Right lobe of liver (tissue), 4 donors: Measurements from ENCODE around the gene DHX16.
"Not testable (repeated sequence)": the region's sequence is repeated elsewhere in the genome, so short reads cannot be mapped to it uniquely, and the experiment has no call there.

Experiments
- POLR2A ChIP-seq: fragments of 450-650 bp; IDR thresholded peaks from one replicate; pipeline ENCODE4 v1.6.1; 2017; ENCODE audit warnings: antibody characterized with exemption, mild to moderate bottlenecking
- TF ChIP-seq, protein P1 (sequence below), 4 donors: fragments of 200-600 bp in 3 of 4; fragments of 450-650 bp in 1 of 4; IDR thresholded peaks; one replicate each; pipeline versions ENCODE4 v1.5.1 to v1.8.0; 2016 to 2022; ENCODE audit warnings: antibody characterized with exemption in 4 of 4, mild to moderate bottlenecking in 2 of 4
- donor health status: DM: no; HTN: no; CAD: no.
- donor health status: DM: no; HTN: no; CAD: no.
- donor health status: DM: no; HTN: yes; CAD: no.

GRCh38 chr6:30657922-30658321, 14.9 kb downstream of the DHX16 start:
- TF ChIP-seq, protein P1, sequence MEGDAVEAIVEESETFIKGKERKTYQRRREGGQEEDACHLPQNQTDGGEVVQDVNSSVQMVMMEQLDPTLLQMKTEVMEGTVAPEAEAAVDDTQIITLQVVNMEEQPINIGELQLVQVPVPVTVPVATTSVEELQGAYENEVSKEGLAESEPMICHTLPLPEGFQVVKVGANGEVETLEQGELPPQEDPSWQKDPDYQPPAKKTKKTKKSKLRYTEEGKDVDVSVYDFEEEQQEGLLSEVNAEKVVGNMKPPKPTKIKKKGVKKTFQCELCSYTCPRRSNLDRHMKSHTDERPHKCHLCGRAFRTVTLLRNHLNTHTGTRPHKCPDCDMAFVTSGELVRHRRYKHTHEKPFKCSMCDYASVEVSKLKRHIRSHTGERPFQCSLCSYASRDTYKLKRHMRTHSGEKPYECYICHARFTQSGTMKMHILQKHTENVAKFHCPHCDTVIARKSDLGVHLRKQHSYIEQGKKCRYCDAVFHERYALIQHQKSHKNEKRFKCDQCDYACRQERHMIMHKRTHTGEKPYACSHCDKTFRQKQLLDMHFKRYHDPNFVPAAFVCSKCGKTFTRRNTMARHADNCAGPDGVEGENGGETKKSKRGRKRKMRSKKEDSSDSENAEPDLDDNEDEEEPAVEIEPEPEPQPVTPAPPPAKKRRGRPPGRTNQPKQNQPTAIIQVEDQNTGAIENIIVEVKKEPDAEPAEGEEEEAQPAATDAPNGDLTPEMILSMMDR (IDR thresholded peaks at IDR 0.05), result not testable (repeated sequence)
- not testable (repeated sequence) for TF ChIP-seq POLR2A
